ENCODE measurements around the gene LINGO3.
"Not testable (repeated sequence)": the region's sequence is repeated elsewhere in the genome, so short reads cannot be mapped to it uniquely, and the experiment has no call there.

LINGO3 gene, protein sequence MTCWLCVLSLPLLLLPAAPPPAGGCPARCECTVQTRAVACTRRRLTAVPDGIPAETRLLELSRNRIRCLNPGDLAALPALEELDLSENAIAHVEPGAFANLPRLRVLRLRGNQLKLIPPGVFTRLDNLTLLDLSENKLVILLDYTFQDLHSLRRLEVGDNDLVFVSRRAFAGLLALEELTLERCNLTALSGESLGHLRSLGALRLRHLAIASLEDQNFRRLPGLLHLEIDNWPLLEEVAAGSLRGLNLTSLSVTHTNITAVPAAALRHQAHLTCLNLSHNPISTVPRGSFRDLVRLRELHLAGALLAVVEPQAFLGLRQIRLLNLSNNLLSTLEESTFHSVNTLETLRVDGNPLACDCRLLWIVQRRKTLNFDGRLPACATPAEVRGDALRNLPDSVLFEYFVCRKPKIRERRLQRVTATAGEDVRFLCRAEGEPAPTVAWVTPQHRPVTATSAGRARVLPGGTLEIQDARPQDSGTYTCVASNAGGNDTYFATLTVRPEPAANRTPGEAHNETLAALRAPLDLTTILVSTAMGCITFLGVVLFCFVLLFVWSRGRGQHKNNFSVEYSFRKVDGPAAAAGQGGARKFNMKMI
- total RNA-seq: 0.80 to 1.3 (median 0.96) reads per million in 4 donors

DNA sequence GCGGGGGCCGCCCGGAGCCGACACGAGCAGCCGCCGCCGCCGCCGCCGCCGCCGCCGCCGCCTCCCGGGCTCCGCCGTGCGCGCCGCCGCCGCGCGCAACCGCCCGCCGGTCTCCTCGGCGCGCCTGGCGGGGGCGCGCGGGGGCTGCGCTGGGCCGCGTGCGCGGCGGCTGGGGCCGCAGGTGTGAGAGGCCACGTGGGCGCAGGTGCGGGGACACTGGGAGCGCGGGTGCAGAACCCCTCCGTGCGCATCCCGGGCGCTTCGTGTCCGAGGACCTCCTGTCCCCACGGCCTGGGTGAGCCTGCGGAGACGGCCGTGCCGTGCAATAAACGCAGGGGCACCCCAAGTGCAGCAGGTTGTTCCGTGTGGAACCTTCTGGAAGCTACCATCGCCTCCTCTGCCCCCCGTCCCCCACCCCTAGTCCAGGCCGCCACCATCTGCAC is at the start of gene LINGO3:
Gene LINGO3, minus strand, starts transcription at position 41 of the 443 bp plus-strand sequence. CDS start 16,378 bp downstream, outside the sequence.
- no peak for DNase-seq

- no peak for DNase-seq
Observed at GRCh38 chr19:2356036-2356646, 48.2 kb upstream of the LINGO3 start.

- DNase-seq: no peak
Observed at GRCh38 chr19:2355168-2356035, 47.4 kb upstream of the LINGO3 start.

DNA sequence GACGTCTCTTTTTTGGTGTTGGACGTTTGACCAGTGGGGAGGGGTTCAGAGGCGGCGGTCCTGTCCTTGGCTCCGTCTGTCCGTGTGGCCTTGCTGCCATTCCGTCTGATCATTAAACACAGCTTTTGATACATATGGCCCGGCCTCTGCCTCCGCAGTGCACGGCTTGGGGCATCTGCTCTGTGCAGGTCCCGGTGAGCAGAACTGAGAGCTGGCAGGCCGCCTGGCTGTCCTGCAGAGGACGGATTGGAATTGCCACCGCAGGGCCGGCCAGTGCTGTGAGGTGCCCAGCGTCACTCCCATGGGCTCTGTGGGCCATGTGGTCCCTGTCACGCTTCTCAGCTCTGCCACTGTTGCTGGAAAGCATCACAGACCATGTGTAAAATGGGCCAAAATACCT is 46.7 kb upstream of the LINGO3 start:
- no peak for DNase-seq

- DNase-seq: no peak
Observed at GRCh38 chr19:2353887-2354592, 46.1 kb upstream of the LINGO3 start.

GRCh38 chr19:2353159-2353886 is 45.4 kb upstream of the LINGO3 start:
- DNase-seq: no peak

- no peak for DNase-seq
Observed at GRCh38 chr19:2352121-2352520, 44.2 kb upstream of the LINGO3 start.

- DNase-seq: no peak
Observed at GRCh38 chr19:2351591-2351990, 43.6 kb upstream of the LINGO3 start.

DNA sequence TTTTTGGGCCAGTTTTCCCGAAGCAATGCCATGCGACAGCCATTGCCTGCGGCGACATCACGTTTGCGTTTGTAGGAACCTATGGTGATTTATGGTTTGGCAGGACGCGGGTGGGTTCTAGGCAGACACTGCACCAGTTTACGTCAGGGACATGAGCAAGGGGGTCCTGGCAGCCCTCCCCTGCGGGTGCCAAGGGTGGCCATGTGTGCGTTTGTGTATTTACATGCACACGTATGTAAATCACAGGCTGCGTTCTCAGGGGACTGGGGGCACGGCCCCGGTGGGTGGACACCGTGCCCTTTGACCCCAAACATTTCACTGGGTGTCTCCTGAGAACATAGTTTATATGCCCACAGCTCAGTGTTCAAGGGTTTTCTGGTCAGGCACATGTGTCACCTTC is 42.7 kb upstream of the LINGO3 start:
- DNase-seq: no peak

- DNase-seq: not testable (repeated sequence)
Observed at GRCh38 chr19:2349818-2350217, 41.9 kb upstream of the LINGO3 start.

DNA sequence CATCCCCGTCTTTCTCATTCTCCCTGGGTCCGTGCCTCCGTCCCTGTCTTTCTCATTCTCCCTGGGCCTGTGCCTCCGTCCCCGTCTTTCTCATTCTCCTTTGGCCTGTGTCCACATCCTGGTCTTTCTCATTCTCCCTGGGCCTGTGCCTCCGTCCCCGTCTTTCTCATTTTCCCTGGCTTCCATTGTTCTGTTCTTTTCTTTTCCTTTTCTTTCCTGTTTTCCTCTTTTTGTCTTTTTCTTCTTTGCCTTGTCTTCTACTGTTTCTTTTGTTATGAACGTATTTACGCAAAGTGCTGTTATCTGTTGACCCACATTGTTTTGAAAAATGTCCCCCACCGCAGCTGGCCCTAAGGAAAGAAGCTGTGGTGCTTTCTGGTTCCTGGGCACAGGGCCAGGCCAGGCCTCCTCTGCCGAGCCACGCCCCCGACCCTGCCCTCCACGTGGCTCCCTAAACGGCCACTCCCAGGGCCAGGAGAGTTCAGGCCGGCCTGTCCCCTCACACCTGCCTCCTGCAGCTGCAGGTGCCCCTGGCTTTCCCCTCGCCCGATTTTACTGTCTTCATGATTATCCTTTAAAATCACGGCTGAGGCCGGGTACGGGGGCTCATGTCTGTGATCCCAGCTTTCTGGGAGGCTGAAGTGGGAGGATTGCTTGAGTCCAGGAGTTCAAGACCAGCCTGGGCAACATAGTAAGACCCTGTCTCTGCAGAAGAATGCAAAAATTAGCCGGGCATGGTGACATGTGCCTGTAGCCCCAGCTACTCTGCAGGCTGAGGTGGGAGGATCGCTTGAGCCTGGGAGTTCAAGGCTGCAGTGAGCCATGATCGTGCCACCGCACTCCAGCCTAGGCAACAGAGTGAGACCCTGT is 38.1 kb upstream of the LINGO3 start:
- no peak for DNase-seq

DNA sequence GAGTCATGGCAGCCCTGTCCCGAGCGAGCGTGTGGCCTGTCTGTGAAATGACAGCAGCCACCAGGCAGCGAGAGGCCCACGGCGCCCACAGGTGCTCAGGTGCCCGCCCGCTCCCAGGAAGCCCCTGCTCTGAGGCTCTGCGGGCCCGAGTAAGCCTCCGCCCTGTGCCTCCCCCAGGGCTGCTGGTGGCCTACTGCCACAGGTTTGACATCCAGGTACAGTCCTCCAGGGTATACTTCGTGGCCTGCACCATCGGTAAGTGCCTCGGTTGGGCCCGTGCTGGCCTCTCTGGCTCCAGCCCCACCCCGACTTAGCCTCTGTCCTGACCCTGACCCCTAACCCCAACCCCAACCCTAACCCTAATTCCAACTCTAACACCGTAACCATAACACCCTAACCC is 37.1 kb upstream of the LINGO3 start:
- no peak for DNase-seq

DNA sequence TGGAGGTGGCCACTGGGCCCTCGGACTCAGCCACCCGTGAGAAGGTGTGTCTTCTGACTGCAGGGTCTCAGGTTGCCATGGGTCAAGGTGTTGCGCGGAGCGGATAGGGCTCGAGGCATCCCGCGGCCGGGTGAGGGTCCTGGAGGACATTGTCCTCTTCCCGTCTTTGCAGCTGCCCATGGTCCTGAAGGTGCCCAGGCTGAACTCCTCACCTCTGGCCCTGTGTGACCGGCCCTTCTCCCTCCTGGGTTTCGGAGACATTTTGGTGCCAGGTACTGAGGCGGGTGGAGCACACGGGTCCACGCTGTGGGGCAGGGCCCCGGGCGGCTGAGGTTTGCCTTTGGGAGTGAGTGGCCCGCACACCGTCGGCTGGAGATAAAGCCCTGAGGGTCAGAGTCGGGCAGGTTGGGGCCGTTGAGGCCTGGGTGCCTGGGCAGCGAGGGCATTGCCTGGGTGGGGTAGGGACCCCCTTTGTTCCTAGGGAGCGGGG is 36.5 kb upstream of the LINGO3 start:
- no peak for DNase-seq

DNA sequence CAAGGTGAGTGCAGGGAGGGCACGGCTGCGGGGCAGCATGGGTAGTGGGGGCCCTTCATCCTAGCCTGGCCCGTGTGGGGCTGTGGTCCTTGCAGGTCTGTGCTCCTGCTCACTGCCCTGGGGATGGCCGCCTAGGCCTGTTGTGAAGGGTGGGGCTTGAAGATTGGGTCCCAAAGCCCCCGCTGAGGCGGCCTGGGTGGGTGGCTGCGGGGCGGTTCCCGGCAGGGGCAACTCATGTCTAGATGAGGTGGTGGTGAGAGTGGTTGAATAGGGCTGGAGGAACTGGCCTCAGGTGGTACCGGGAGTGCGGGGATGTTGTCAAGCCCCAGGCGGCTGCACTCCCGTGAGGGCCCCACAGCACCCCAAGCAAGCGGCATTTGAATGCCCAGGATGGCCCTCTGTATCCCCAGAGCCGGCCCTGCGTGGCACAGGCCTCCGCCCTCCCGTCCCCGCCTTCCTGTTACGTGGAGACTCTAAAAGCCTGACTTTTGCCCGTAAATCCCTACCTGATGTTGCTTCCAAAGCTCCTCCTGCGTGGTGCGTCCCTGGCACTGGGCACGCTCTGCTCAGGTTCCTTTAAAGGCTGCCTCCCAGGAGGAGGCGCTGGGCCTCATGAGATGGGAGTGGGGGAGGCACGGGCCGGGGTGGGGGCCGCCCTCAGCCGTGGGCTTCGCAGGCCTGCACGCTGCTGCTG is 35.5 kb upstream of the LINGO3 start:
- DNase-seq: no peak

- DNase-seq: no peak
Observed at GRCh38 chr19:2342656-2343288, 34.8 kb upstream of the LINGO3 start.

DNA sequence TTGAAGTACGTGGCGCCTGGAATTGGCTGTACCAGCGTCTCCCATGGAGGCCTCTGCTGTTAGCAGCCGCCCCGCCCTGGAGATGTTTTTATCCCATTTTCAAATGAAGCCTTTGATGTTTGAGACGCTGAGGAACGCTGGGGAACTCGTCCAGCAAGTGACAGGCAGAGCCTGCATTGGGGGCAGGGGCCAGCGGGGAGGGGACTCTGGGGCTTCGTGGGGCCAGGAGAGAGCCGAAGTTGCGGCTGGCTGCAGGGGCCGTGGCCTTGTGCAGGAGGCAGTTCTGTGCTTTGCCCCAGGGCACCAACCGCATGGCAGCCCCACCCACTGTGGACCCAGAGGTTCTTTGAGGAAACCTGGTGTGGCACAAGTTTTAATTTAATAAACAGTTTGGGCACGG is 34.0 kb upstream of the LINGO3 start:
- DNase-seq: no peak

DNA sequence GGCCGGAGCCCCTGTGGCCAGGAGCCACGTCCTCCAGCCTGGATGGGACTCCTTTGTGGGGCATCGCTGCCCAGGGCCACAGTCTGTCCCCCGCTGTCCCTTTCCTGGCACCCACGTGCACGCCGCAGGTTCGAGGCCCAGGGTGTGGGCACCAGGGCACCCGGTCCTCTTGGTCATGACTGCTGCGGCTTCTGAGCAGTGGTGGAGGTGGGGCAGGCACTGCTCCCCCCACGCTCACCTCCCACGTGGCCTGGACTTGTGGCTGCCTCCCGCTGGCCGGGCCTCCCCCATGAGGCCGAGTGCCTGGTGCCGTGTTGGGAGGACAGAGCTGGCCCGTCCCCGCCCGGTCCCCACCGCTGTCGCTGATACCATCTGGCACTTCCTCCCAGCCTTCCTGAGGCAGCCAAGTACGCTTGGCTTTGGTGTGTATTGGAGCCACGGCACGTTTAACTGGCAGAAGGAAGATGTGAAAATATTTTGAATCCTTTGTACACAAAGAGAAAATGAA is 33.3 kb upstream of the LINGO3 start:
- no peak for DNase-seq

- no peak for DNase-seq
Observed at GRCh38 chr19:2340496-2341243, 32.7 kb upstream of the LINGO3 start.
